Smooth muscle cell (in vitro differentiated cells): ENCODE data around the gene CILP. TPM values are rescaled to one million over a fixed set of nuclear protein-coding genes. Genes with fewer than 3 reads are reported as not detected.

Experiments
- DNase-seq: peaks from one replicate; lab custom pipeline; 2025; ENCODE audit not compliant: unreplicated experiment; lab: John Stamatoyannopoulos, UW
- H2AFZ ChIP-seq: fragments of 200-600 bp; sonication (generic); 2 replicates; pipeline ENCODE4 v1.6.0; 2016; ENCODE audit warnings: antibody characterized with exemption, low read depth, mild to moderate bottlenecking
- H3F3A ChIP-seq: fragments of 200-600 bp; sonication (generic); 2 replicates; pipeline ENCODE4 v1.6.0; 2017; ENCODE audit warnings: antibody characterized with exemption, low read depth
- H3K27ac ChIP-seq: fragments of 200-600 bp; sonication (generic); 2 replicates; pipeline ENCODE4 v1.5.1; 2016; ENCODE audit warnings: low read depth, mild to moderate bottlenecking
- H3K27me3 ChIP-seq: fragments of 200-600 bp; sonication (generic); 2 replicates; pipeline ENCODE4 v1.6.1; 2016; ENCODE audit warnings: low read depth, mild to moderate bottlenecking
- H3K36me3 ChIP-seq: fragments of 200-600 bp; sonication (generic); 2 replicates; pipeline ENCODE4 v1.5.1; 2016; ENCODE audit warnings: low read depth
- H3K4me1 ChIP-seq: fragments of 200-600 bp; sonication (generic); 2 replicates; pipeline ENCODE4 v1.5.1; 2016; ENCODE audit warnings: low read depth
- H3K4me2 ChIP-seq: fragments of 200-600 bp; sonication (generic); 2 replicates; pipeline ENCODE4 v1.6.0; 2016; ENCODE audit warnings: mild to moderate bottlenecking
- H3K4me3 ChIP-seq: fragments of 200-600 bp; sonication (generic); 2 replicates; pipeline ENCODE4 v1.5.1; 2016; ENCODE audit warnings: mild to moderate bottlenecking
- H3K79me2 ChIP-seq: fragments of 200-600 bp; sonication (generic); 2 replicates; pipeline ENCODE4 v1.6.0; 2016; ENCODE audit warnings: low read depth, mild to moderate bottlenecking
- H3K9ac ChIP-seq: fragments of 200-600 bp; sonication (generic); 2 replicates; pipeline ENCODE4 v1.6.0; 2016; ENCODE audit warnings: low read depth
- H3K9me3 ChIP-seq: fragments of 200-600 bp; sonication (generic); replicated peaks from 2 replicates; pipeline ENCODE4 v1.5.1; 2016; ENCODE audit warnings: low read depth
- H4K20me1 ChIP-seq: fragments of 200-600 bp; sonication (generic); 2 replicates; pipeline ENCODE4 v1.6.0; 2016; ENCODE audit warnings: low read depth
- WGBS: methylation state at CpG from one replicate; pipeline ENCODE4 v1.1.7; 2016; ENCODE audit warnings: low lambda C conversion rate; 5-methylcytosine and 5-hydroxymethylcytosine counted together
- polyA plus RNA-seq: library from polyadenylated mRNA; unstranded; fragments of >200 nt; fragmentation: Nextera tagmentation; extraction: Ambion mirVana; gene quantifications from 2 replicates; pipeline ENCODE4 v1.2.1, GENCODE V29; 2016
- total RNA-seq: library from RNA; depleted of rRNA; stranded (reverse); fragments of >200 nt; gene quantifications from 2 replicates; pipeline ENCODE4 v1.2.3, GENCODE V29; 2014
- TF ChIP-seq, protein P1 (sequence below): fragments of 200-600 bp; sonication (generic); IDR thresholded peaks from 2 replicates; pipeline ENCODE4 v1.5.1; 2017; ENCODE audit warnings: borderline replicate concordance, mild to moderate bottlenecking, antibody characterized with exemption; ENCODE audit not compliant: insufficient read depth, poor library complexity, severe bottlenecking

CILP gene
- total and polyA plus RNA-seq, 2 experiments from 2014 or later, result 84.4 to 125 TPM

DNA sequence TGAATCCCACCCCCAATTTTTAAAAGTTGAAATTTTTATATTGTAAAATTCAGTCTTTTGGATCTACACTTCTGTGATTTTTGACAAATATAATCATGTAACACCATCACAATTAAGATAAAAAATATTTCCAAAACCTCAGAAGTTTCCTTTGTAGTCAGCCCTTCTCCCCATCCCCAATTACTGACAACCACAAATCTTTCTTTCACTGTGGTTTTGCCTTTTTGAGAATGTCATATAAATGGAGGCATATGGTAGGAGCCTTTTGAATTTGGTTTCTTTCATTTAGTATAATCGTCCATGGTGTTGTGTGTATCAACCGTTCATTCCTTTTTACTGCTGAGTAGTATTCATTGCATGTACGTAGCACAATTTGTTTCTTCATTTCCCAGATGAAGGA is 7.9 kb upstream of the CILP start:
- H3F3A ChIP-seq, result no peaks in the 10 kb centered on the region
- no peaks in the 10 kb centered on the region for H3K4me1 ChIP-seq
- TF ChIP-seq, protein P1, sequence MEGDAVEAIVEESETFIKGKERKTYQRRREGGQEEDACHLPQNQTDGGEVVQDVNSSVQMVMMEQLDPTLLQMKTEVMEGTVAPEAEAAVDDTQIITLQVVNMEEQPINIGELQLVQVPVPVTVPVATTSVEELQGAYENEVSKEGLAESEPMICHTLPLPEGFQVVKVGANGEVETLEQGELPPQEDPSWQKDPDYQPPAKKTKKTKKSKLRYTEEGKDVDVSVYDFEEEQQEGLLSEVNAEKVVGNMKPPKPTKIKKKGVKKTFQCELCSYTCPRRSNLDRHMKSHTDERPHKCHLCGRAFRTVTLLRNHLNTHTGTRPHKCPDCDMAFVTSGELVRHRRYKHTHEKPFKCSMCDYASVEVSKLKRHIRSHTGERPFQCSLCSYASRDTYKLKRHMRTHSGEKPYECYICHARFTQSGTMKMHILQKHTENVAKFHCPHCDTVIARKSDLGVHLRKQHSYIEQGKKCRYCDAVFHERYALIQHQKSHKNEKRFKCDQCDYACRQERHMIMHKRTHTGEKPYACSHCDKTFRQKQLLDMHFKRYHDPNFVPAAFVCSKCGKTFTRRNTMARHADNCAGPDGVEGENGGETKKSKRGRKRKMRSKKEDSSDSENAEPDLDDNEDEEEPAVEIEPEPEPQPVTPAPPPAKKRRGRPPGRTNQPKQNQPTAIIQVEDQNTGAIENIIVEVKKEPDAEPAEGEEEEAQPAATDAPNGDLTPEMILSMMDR, result no peak
- H2AFZ ChIP-seq, result no peak overlapping the region
- no peak overlapping the region for H3K4me2 ChIP-seq
- H3K36me3 ChIP-seq, result no peaks in the 10 kb centered on the region
- no peak overlapping the region for H3K27ac ChIP-seq
- no peak for DNase-seq
- H3K9ac ChIP-seq, result no peak overlapping the region
- H3K79me2 ChIP-seq, result no peaks in the 10 kb centered on the region
- no peaks in the 10 kb centered on the region for H3K9me3 ChIP-seq
- whole genome bisulfite sequencing, result 88% methylated on average over 3 of the region's 3 CpGs
- no peaks in the 10 kb centered on the region for H3K27me3 ChIP-seq
- no peak overlapping the region for H3K4me3 ChIP-seq
- H4K20me1 ChIP-seq, result no peaks in the 10 kb centered on the region

DNA sequence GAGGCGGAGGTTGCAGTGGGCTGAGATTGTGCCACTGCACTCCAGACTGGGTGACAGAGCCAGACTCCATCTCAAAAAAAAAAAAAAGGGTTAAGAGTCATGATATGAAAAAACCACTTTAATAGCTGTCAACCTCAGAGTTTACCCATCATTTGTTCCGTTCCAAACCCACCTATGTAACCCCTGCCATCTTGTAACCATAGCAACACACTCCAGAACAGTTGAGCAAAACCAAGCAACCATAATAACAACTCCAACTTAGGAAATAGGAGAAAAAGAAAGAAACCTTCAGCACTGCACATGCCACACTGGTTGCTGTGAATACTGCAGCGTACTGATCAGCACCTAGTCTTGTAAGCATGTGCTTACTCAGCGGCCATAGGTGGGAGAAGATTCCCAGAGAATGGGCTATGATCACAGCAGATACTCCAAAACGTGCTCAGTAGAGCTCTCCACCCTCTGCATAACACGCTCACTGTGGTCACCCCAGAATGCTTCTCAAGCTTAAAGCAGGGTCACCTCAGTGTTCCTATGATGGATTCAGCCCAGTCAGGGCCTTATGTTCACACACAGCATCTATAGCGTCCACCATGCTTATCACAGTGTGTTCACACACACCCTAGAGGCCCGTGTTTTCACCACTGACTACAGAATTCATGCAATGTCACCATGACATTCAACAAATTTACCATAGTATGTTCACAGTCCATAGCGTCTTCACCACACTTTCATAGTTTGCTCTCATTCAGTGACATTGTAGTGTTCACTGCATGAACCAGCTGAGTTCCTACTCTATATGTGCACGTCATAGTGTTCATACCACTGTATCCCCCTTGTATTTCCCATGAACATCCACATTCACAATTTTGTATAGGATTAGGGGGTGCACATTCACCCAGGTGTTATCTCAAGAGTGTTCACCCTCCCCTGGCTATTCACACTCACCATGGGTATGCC is 6.5 kb upstream of the CILP start:
- H3K27ac ChIP-seq, result no peak overlapping the region
- H3K27me3 ChIP-seq, result no peaks in the 10 kb centered on the region
- H3K4me1 ChIP-seq, result no peaks in the 10 kb centered on the region
- no peaks in the 10 kb centered on the region for H4K20me1 ChIP-seq
- no peak overlapping the region for H2AFZ ChIP-seq
- no peak overlapping the region for H3K4me3 ChIP-seq
- H3K9ac ChIP-seq, result no peak overlapping the region
- no peaks in the 10 kb centered on the region for H3F3A ChIP-seq
- H3K36me3 ChIP-seq, result no peaks in the 10 kb centered on the region
- no peaks in the 10 kb centered on the region for H3K9me3 ChIP-seq
- TF ChIP-seq, protein P1, result no peak
- DNase-seq, result no peak
- H3K4me2 ChIP-seq, result no peak overlapping the region
- WGBS, result 91% methylated on average over 10 of the region's 10 CpGs
- H3K79me2 ChIP-seq, result no peaks in the 10 kb centered on the region

DNA sequence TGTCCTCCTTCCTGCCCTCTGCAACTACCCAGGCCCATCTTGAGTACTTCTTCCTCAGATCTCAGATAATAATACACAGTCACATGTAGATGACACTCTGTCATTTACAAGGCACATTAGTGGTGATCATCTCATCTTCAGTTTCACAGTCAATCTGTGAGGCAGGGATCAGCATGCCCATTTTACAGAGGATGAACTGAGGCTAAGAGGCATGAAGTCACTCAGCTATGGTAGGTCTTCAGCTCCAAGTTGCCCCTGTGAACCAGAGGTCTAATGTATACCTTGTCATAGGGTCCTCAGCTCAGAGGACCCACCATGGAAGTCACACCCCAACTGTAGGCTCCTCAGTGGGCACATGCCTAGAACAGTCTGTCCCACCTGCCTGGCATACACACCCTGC is 4.2 kb upstream of the CILP start:
- H3K27me3 ChIP-seq, result no peaks in the 10 kb centered on the region
- H3K79me2 ChIP-seq, result no peaks in the 10 kb centered on the region

More for the DNA sequence above, 4.2 kb upstream of the CILP start:
- no peak for DNase-seq
- no peak overlapping the region for H3K9ac ChIP-seq
- no peak overlapping the region for H3K27ac ChIP-seq
- no peaks in the 10 kb centered on the region for H3K36me3 ChIP-seq
- H3K4me3 ChIP-seq, result no peak overlapping the region
- no peak overlapping the region for H2AFZ ChIP-seq
- no peaks in the 10 kb centered on the region for H4K20me1 ChIP-seq
- no peak overlapping the region for H3K4me2 ChIP-seq
- peaks cover 3% of the 10 kb centered on the region for H3F3A ChIP-seq
- H3K4me1 ChIP-seq, result peaks cover 13% of the 10 kb centered on the region
- TF ChIP-seq, protein P1, result no peak
- no peaks in the 10 kb centered on the region for H3K9me3 ChIP-seq
